Ramos (cell line): ENCODE measurements around the gene PGRMC1.
"Not testable (repeated sequence)": the region's sequence is repeated elsewhere in the genome, so short reads cannot be mapped to it uniquely, and the experiment has no call there.

ENCODE experiments used
- in situ Hi-C: fragments of 300-500 bp; cut with MboI; formaldehyde crosslinking; loops from one replicate; pipeline ENCODE4 v1.14.3; 2022; ENCODE audit warnings: low sequenced_read_pairs; ENCODE audit not compliant: unreplicated experiment

Gene PGRMC1

DNA sequence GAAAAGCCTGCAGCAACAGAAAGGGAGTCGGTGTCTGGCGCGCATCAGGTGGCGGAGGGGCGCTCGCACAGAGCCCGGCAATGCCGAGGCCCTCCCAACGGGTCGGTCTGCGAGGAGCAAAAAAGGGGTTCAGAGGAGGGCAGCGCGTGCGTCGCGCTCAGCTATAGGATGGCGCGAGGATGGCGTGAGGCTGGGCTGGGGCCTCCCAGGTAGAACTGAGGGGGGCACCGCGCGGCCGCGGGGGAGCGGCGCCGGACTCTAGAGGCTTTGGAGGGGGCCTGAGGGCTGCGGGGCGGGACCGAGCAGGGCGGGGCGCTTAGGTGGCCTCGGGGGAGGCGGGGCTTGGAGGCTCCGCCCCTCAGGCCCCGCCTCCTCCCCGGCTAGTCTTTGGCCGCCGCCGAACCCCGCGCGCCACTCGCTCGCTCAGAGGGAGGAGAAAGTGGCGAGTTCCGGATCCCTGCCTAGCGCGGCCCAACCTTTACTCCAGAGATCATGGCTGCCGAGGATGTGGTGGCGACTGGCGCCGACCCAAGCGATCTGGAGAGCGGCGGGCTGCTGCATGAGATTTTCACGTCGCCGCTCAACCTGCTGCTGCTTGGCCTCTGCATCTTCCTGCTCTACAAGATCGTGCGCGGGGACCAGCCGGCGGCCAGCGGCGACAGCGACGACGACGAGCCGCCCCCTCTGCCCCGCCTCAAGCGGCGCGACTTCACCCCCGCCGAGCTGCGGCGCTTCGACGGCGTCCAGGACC, at the start of gene PGRMC1:
Gene PGRMC1, plus strand, starts transcription at position 414 of the 751 bp plus-strand sequence. Its CDS starts 79 bp downstream, at position 493.
- in situ Hi-C loops: no loop called here

DNA sequence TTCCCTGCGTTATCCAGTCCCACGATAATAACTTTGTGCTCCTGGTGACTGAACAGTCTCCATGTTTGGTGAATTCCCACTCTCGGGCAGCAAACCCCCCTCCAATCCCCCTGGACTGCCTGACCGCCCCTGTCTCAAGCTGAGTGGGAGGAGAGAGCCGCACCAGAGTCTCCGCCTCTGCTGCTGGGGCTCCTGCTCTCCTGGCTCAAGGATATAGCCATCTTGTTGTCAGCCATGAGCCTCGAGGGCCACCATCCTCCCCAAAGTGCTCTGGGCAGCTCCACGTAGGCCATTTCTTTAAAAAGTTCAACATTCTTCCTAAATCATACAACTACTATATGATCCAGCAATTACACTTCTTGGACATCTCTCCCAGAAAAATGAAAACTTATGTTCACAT, 49.3 kb upstream of the PGRMC1 start:
- in situ Hi-C loops: no loop called here

DNA sequence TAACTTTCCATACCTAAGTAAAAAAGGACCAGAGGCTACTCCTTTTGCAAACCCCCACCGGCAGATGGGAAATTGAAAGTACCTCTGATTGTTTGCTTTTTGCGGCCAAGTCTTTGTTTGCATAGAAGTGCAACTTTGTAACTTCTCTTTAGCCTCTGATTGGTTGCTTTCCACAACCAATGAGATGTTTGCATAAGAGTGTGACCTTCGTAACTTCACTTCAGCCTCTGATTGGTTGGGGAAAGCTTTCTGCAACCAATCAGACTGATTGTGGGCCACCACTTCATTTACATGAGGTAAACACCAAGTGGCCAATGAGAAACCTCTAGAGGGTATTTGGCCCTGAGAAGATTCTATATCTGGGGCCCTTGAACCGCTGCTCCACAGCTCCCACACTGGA, 48.8 kb upstream of the PGRMC1 start:
- in situ Hi-C loops: no loop called here

DNA sequence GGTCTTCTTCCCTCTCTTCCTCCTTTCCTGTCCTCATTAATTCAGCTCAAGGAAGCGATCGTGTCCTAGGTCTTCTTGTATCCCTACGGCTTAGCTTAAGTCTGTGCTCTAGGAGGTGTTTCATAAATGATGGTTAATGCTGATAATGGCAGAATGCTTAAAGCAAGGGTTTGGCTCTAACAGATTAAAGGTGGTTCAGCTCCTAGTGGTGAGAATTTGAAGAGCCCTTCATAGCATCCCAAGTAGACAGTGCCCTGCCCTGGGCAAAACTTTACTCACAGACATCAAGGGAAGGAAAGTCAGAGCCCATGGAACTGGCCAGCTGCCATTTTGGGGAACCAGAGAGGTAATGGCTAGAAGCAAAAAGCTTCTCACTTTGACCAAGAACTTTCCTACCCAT, 47.0 kb upstream of the PGRMC1 start:
- in situ Hi-C loops: no loop called here

DNA sequence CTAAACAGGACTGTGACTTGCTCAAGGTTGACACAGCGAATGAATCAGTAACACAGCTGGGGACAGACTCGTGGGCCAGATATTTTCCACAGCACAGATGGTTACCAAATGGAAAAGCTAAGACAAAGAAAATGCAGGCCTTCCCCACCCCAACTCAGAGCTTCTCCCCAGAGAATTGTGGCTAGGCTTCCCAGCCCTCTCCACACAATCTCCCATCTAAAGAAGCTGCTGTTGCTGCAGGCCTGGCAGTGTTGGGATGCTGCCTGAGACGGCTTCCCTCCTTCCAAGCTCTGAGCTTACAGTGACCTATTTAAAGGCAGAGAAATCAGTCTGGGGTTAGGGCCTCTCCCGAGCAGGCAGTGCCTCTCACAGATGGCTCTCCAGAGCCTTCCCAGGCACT, 46.5 kb upstream of the PGRMC1 start:
- in situ Hi-C loops: no loop called here

DNA sequence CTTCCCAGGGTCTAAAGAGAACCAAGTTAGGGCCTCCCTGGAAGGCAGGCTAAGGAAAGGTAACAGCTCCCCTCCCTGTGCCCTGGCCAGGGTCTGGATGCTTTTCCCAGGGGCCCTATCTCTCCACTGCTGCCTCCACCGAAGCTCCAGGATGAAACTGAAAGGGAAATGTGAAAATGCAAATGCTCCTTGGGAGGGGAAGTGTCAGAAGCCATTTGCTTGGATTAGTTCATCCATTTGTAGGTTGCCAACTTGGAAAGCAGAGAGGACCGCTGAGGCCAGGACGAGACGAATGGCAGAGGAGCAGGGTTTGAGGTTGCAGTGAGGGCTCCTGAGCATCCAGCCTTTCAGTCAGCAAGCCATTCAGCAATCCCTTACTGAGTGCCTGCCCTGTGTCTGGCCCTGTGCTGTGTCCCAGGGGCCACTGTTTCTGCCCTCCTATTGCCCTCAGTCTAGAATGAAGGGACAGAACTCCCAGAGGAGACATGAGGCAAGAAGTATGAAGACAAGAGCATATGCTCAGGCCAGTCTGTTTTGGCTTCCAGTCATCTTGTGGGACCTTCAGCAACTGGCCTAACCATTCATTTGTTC, 45.9 kb upstream of the PGRMC1 start:
- in situ Hi-C loops: no loop called here

DNA sequence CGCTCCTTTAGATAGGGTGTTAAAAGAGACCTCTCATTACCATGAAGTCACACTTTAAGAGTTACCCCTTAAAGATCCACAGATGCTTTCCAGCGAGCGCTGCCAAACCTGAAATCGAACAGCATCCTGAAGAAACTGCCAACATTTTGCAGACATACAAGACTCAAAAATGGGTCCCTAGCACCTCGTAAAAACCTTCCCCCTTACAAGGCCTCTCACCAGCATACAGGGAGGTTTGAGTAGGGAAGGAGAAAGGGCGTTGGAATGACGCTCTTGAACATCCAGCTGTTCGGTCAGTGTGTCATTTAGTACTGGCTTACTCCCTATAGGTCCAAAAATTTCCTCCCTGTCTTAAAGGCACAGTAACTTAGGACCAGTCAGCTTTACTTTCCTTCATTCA, 45.3 kb upstream of the PGRMC1 start:
- in situ Hi-C loops: no loop called here

DNA sequence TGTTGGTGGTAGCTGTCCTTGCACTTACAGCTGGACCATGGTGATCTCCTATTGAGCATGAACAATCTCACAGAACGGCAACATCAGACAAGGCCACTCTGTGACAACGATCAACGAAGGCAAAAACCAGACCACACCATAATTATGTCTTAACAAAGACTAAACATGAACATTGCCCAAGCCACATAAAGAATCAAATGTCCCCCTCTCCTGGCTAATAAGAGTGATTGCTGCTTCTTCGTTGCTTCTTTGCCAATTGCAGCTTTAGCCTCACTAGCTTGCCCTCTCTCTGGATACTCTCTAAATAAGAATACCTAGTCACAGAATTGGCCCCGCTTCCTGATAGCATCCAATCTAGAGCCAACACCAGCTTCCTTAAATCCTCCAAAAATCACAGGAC, 41.5 kb upstream of the PGRMC1 start:
- in situ Hi-C loops: no loop called here

DNA sequence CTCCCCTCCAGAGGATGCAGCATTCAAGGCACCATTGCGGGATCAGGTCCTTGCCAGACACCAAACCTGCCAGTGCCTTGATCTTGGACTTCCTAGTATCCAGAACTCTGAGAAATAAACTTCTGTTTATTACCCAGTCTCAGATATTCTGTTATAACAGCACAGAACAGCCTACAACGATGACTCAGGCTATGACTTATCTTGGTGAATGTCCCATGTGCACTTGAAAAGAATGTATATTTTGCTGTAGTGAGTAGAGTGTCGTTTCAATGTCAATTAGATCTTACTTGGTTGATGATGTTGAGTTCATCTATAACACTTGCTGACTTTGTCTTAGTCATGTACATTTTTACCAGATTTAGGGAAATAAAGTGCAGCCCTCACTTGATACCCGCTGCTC, 34.5 kb upstream of the PGRMC1 start:
- in situ Hi-C loops: no loop called here

DNA sequence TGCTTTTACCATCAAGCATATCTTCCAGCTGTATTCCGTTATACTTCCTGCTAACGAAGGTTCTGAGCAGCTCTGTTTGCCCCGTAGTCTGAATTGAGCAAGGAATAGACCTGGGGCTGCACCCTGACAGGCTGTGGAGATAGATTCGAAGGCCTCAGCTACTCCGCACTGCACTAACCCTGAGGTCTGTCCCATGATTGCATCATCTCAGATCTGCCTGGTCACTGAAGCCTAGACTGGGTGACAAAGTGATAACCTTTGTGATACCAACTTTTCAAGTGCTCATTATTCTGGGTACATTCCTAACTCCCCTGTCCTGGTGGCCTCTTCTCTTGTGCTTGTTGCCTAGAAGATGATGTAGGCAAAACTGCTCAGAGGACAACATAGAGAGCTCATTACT, 29.9 kb upstream of the PGRMC1 start:
- in situ Hi-C loops: no loop called here

DNA sequence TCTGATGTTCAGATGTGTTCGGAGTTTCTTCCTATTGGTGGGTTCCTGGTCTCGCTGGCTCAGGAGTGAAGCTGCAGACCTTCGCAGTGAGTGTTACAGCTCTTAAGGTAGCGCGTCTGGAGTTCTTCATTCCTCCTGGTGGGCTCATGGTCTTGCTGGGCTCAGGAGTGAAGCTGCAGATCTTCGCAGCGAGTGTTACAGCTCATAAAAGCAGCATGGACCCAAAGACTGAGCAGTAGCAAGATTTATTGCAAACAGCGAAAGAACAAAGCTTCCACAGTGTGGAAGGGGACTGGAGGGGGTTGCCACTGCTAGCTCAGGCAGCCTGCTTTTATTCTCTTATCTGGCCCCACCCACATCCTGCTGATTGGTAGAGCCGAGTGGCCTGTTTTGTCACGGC, 28.6 kb upstream of the PGRMC1 start:
- in situ Hi-C loops: not testable (repeated sequence)

DNA sequence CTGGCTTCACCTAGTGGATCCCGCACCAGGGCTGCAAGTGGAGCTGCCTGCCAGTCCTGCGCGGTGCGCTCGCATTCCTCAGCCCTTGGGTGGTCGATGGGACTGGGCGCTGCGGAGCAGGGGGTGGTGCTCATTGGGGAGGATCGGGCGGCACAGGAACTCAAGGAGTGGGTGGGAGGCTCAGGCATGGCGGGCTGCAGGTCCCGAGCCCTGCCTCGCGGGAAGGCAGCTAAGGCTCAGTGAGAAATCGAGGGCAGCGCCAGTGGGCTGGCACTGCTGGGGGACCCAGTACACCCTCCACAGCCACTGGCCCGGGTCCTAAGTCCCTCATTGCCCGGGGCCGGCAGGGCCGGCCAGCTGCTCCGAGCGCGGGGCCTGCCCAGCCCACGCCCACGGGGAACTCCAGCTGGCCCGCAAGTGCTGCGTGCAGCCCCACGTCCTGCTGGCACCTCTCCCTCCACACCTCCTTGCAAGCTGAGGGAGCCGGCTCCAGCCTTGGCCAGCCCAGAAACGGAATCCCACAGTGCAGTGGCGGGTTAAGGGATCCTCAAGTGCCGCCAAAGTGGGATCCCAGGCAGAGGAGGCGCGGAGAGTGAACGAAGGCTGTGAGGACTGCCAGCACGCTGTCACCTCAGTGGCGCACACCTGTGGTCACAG, 27.6 kb upstream of the PGRMC1 start:
- in situ Hi-C loops: no loop called here

DNA sequence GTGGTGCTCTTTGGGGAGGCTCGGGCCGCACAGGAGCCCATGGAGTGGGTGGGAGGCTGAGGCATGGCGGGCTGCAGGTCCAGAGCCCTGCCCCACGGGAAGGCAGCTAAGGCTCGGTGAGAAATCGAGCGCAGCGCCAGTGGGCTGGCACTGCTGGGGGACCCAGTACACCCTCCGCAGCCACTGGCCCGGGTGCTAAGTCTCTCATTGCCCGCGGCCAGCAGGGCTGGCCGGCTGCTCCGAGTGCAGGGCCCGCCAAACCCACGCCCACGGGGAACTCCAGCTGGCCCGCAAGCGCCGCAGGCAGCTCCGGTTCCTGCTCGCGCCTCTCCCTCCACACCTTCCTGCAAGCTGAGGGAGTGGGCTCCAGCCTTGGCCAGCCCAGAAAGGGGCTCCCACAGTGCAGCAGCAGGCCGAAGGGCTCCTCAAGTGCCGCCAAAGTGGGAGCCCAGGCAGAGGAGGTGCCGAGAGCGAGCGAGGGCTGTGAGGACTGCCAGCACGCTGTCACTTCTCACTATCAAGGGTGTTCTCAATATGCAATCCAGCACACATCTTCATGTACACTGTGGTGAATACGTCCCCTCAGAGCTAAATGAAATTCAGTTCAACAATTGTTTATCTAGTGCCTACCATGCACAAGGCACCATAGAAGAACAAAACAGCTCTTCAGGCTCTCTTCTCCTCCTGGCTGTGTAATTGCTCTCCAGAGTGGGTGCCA, 25.0 kb upstream of the PGRMC1 start:
- in situ Hi-C loops: not testable (repeated sequence)

DNA sequence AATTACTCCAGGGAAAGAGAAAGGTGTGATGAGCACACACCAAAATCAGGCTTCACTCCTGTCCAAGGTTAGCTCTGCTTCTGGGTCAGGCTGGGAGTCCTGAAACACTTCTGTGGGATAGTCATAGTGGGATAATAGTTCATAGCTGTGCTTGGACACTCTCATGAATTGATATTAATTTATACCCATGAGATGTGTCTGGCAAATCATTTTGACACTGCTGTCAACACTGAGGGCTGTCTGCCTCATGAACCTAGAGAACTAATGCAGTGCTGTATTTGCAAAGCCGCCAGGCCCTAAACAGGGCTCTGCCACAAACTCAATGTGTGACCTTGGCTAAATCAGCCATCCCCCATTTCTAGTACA, 24.5 kb upstream of the PGRMC1 start:
- in situ Hi-C loops: no loop called here

DNA sequence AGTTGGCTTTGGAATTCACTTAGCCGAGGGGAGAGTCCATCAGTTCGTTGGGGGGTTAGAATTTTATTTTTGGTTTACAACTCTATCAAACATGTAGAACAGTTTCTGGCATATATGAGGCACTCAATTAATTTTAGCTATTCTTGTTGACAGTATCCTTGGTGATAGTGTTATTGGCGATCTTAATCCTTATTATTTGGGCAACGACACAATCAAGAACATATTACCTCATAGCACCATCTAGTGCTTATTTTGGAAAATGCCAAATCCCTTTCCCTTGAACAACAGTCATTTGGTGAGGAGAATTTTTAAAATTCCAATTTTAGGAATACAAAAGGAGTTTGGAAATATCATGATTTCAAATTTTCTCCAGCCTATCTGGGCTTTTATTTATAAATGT, 17.9 kb upstream of the PGRMC1 start:
- in situ Hi-C loops: no loop called here

DNA sequence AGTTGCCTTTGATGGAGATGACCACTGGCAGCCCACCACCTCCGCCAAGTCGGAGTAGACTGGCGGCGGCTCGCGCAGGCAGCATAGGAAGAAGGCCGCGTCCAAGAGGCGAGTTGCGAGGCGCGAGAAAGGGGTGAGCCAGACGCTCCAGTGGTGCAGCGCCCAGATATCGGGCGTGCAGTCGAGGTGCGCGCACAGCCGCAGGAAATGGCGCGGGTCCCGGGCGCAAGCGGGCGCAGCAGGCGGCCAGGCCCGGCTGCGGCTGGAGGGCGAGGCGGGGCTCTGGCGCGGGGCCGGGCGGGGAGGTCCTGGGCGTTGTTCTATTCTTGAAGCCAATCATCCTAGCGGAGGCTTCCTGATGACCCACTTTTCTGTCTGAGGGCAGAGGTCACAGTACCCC, 13.2 kb upstream of the PGRMC1 start:
- in situ Hi-C loops: no loop called here

DNA sequence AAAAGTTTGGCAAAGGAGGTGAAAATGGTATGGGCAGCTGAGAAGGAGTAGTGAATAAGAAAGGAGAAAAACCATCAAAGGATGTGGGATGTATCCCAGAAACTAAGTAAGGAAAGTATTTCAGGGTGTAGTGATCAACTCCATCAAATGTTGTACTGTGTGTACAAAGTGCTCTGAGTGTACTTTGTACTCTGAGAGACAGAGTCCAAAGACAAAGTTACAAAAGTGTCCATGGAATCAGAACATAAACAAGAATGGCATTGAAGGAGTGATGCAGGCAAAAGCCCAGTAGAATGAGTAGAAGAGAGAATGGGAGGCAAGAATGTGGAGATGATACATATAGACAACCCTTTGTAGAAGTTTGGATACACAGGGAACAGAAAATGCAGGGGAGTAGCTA, 12.3 kb upstream of the PGRMC1 start:
- in situ Hi-C loops: no loop called here

DNA sequence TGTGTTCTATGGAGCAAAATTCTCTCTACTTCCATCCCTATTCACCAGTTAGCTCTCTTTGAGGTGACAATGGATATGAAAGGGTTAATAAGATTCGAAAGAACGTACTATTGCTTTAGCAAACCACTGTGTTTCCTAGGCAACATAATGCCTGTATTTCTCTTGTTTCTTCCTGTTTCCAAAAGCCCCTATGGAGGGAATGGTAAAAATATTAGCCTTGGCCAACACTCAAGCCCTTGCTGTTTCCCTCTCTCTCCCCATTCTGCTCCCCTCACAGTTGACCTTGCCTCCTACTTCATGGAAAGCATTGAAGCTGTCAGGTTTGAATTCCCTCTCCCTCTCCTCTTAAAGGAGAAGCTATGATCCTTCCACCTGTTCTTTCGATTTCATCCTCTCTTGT, 9.6 kb upstream of the PGRMC1 start:
- in situ Hi-C loops: no loop called here

DNA sequence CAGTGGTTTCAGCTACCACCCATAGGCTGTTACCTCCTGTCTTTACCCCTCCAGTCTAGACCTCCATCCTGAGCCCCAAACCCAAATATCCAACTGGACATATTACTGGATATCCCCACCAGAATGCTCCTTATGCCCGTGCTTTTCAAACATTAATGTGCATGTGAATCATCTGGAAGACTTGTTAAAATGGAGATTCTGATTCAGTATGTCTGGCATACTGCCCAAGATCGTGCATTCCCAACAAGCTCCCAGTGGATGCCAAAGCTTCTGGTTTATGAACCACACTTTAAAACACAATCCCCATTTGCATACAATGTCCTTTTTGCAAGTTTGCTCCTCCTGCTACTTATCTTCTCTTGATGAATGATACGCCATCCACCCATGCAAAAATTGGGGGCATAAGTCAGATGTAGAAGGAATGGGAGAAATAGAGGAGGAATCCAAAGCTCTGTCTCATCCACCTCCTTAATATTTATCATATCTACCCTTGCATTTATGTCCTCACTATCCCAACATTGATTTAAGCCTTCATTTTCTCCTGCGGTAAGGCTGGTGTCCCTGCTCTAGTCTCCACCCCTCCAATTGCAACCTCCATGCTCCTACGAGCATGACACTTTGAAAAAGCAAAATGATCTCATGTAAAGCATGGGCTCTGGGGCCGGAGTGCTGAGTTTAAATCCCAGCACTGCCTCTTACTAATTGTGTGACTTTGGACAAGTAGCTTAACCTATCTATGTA, 7.4 kb upstream of the PGRMC1 start:
- in situ Hi-C loops: no loop called here

DNA sequence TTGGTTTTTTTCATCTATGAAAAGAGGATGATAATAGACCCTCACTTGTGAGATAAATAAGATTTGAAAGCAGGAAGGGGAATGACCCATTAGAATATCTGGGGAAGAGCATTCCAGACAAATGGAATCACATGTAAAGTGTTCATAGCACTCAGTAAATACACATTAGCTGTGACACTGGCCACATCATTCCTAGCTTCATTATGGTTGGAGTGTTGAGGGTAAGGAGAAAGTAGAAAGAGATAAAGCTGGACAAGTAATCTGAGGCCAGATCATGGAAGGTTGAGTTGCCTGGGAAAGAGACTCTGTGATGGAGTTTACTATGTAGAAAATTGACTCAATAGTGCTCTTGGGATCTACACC, 6.9 kb upstream of the PGRMC1 start:
- in situ Hi-C loops: no loop called here

DNA sequence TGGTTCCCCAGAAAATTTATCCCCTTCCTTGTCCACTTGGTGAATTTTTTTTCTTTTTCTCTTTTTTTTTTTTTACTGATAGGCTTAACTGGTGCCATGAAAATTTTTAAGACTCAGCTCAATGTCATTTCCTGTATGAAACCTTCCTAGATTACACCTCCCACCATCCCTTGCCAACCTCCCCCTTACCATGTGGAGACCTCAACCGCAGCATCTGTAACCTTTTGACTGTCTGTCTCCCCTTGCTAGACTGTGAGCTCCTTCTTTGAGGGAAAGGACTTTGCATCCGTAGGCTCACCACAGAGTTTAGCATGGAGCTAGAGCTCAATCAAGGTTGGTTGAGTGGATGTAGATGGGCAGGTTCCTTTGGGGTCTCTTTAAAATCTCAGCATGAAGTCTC, 5.2 kb upstream of the PGRMC1 start:
- in situ Hi-C loops: no loop called here
